ENCODE data around the gene APH1A. TPM values are rescaled to one million over a fixed set of nuclear protein-coding genes. Genes with fewer than 3 reads are reported as not detected.
"Not testable (repeated sequence)": the region's sequence is repeated elsewhere in the genome, so short reads cannot be mapped to it uniquely, and the experiment has no call there.

APH1A gene
- total RNA-seq, 2 donors from 2014 or later: 96.3 to 149 TPM

DNA sequence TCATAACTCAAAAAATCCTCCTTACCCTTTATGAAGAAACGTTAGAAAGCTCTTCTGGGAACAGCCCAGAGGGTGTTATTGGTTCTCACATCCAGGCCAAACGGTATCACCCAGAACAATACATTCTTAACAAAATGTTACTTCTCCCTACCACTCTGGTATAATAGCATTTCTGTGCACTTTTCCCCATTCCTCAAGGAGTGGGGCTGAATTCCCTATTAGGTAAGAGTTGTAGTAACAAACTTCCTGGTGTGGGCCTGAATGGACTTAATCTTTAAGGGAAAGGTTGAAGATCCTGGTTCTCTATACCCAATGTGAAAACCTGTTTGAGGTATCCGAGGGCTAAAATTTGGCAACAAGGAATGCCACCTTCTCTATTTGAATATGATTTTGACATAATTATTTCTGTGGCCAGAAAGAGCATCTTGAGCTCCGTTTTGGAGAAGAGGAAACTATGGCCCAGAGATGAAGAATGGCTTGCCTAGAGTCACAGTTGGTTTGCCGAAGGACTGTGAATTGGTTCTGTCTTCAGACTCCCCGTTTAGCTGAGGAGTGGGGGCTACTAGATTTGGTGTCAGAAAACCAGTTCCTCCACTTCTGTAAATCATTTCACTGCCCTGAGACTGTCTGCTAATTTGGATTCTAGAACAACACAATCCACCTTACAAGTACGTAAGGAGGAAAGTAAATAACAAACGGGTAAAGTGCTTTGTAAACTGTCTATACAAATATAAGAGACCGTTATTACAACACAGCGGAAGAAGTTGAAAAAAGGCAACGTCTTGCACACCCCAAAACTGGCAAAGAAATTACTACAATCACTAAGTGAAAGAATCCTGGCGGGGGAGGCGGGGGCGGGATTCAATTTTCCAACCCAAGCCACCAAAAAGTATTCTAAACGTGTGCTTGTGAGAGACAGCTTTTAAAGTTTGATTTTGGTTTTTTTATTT, 35.2 kb downstream of the APH1A start:
- Mint-ChIP-seq H3K4me3 (no peak overlapping the region), H3K27ac (no peak overlapping the region), H3K36me3 (ENCODE audit: low read depth) (peaks cover 61% of the 10 kb centered on the region), H3K4me1 (peaks cover 5% of the 10 kb centered on the region), H3K27me3 (no peaks in the 10 kb centered on the region), H3K9me3 (no peaks in the 10 kb centered on the region)
- ATAC-seq (replicated peaks): no peak

DNA sequence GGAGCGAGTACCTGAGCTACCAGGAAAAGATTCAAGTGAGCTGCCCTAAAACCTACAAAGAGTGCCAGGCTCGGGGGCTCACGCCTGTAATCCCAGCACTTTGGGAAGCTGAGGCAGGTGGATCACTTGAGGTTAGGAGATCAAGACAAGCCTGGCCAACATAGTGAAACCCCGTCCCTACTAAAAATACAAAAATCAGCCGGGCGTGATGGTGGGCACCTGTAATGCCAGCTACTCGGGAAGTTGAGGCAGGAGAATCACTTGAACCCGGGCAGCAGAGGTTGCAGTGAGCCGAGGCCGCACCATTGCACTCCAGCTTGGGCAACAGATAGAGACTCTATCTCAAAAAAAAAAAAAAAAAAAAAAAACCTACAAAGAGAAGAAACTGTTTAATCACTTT, 35.9 kb downstream of the APH1A start:
- not testable (repeated sequence) for H3K27ac Mint-ChIP-seq; H3K9me3 Mint-ChIP-seq; ATAC-seq (replicated peaks); H3K4me3 Mint-ChIP-seq; H3K4me1 Mint-ChIP-seq; H3K27me3 Mint-ChIP-seq
- peaks cover 69% of the 10 kb centered on the region for H3K36me3 Mint-ChIP-seq (ENCODE audit: low read depth)

GRCh38 chr1:150228246-150228645, 40.6 kb downstream of the APH1A start:
- not testable (repeated sequence) for H3K27ac Mint-ChIP-seq; ATAC-seq (replicated peaks)
- H3K36me3 Mint-ChIP-seq (ENCODE audit: low read depth): peaks cover 97% of the 10 kb centered on the region

DNA sequence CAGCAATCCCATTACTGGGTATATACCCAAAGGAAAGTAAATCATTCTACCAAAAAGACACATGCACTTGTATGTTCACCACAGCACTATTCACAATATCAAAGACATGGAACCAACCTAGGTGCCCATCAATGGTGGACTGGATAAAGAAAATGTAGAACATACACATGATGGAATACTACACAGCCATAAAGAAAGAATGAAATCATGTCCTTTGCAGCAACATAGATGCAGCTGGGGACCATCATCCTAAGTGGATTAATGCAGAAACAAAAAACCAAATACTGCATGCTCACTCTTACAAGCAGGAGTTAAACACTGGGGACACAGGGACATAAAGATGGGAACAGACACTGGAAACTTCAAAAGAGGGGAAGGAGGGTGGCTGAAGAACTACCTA, 41.6 kb downstream of the APH1A start:
- peaks cover 96% of the 10 kb centered on the region for H3K36me3 Mint-ChIP-seq (ENCODE audit: low read depth)
- H3K27ac Mint-ChIP-seq: no peak overlapping the region
- ATAC-seq (replicated peaks): no peak

More at GRCh38 chr1:150228246-150228645, 40.6 kb downstream of the APH1A start:
- H3K27me3 Mint-ChIP-seq, H3K4me3 Mint-ChIP-seq, H3K9me3 Mint-ChIP-seq, H3K4me1 Mint-ChIP-seq: not testable (repeated sequence)

GRCh38 chr1:150226486-150226885, 42.3 kb downstream of the APH1A start:
- ATAC-seq (replicated peaks): no peak
- peaks cover 98% of the 10 kb centered on the region for H3K36me3 Mint-ChIP-seq (ENCODE audit: low read depth)
- H3K27ac Mint-ChIP-seq: no peak overlapping the region
- H3K4me1 Mint-ChIP-seq: peaks cover 4% of the 10 kb centered on the region
- no peaks in the 10 kb centered on the region for H3K9me3 Mint-ChIP-seq
- H3K27me3 Mint-ChIP-seq: no peaks in the 10 kb centered on the region
- H3K4me3 Mint-ChIP-seq: no peak overlapping the region

More for the DNA sequence above, 41.6 kb downstream of the APH1A start:
- Mint-ChIP-seq H3K4me1 (peaks cover 4% of the 10 kb centered on the region), H3K27me3 (no peaks in the 10 kb centered on the region), H3K9me3 (no peaks in the 10 kb centered on the region), H3K4me3 (no peak overlapping the region)

- H3K9me3 Mint-ChIP-seq: no peaks in the 10 kb centered on the region
- H3K4me1 Mint-ChIP-seq: peaks cover 4% of the 10 kb centered on the region
Observed at GRCh38 chr1:150225546-150225945, 43.3 kb downstream of the APH1A start.

DNA sequence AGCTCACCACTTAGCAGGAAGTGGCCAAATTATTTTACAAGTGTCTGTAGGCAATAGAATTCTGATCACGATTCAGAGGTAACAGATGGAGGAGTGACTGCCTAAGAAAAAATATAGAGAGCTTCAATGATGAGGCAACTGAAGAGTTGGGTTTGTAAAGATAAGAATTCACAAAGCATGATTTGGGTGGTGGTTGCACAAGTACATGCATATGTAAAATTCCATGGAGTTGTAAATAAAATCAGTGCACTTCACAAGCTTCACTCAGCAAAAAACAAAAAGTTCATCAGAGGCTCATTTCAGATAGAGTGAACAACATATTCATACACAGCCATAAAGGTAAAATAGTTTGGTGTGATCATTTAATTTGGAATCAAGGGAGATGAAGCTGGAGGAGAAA, 43.8 kb downstream of the APH1A start:
- H3K9me3 Mint-ChIP-seq: no peaks in the 10 kb centered on the region
- H3K27me3 Mint-ChIP-seq: no peaks in the 10 kb centered on the region
- H3K4me3 Mint-ChIP-seq: no peak overlapping the region
- ATAC-seq (replicated peaks): no peak
- H3K4me1 Mint-ChIP-seq: peaks cover 4% of the 10 kb centered on the region
- no peak overlapping the region for H3K27ac Mint-ChIP-seq
- peaks cover 98% of the 10 kb centered on the region for H3K36me3 Mint-ChIP-seq (ENCODE audit: low read depth)

More at GRCh38 chr1:150225546-150225945, 43.3 kb downstream of the APH1A start:
- no peak overlapping the region for H3K4me3 Mint-ChIP-seq
- no peak for ATAC-seq (replicated peaks)
- no peaks in the 10 kb centered on the region for H3K27me3 Mint-ChIP-seq
- H3K27ac Mint-ChIP-seq: no peak overlapping the region
- H3K36me3 Mint-ChIP-seq (ENCODE audit: low read depth): peaks cover 98% of the 10 kb centered on the region

GRCh38 chr1:150221552-150221951, 47.3 kb downstream of the APH1A start:
- Mint-ChIP-seq H3K36me3 (ENCODE audit: low read depth) (peaks cover 89% of the 10 kb centered on the region), H3K27ac (no peak overlapping the region), H3K4me3 (no peak overlapping the region), H3K4me1 (no peaks in the 10 kb centered on the region), H3K9me3 (no peaks in the 10 kb centered on the region), H3K27me3 (no peaks in the 10 kb centered on the region)
- no peak for ATAC-seq (replicated peaks)

DNA sequence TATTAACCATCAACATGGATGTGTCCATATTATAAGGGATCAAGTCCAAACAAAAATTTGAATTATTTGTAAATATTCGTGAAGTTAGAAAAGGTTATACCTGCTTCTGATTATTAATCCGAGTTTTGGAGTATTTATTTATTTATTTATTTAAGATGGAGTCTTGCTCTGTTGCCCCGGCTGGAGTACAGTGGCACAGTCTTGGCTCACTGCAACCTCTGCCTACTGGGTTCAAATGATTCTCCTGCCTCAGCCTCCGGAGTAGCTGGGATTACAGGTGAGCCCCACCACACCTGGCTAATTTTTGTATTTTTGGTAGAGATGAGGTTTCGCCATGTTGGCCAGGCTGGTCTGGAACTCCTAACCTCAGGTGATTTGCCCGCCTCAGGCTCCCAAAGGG, 53.0 kb downstream of the APH1A start:
- H3K27ac Mint-ChIP-seq, H3K27me3 Mint-ChIP-seq: not testable (repeated sequence)

More for the DNA sequence above, 53.0 kb downstream of the APH1A start:
- H3K9me3 Mint-ChIP-seq; H3K4me3 Mint-ChIP-seq; H3K4me1 Mint-ChIP-seq; ATAC-seq (replicated peaks): not testable (repeated sequence)
- H3K36me3 Mint-ChIP-seq (ENCODE audit: low read depth): peaks cover 45% of the 10 kb centered on the region

Other genes with a start within 250 kb of the APH1A start
- gene VPS45, start 201.2 kb downstream of the APH1A start, total RNA-seq: 10 to 100 TPM; 24.7 to 26.9 TPM
- 10 to 100 TPM; 33.1 to 43.0 TPM for gene PLEKHO1, start 119.1 kb downstream of the APH1A start, total RNA-seq
- 100 to 1,000 TPM; 162 to 166 TPM for gene ANP32E, start 32.9 kb downstream of the APH1A start, total RNA-seq
- gene CA14, start 11.2 kb downstream of the APH1A start, total RNA-seq: not detected
- gene C1orf54, start 3.8 kb upstream of the APH1A start, total RNA-seq: 1 to 10 TPM; 1.4 to 3.6 TPM
- gene CIART, start 13.5 kb upstream of the APH1A start, total RNA-seq: 10 to 100 TPM in 1 of 2 donors, 1 to 10 TPM in 1; 3.7 to 12.4 TPM
- gene MRPS21, start 24.8 kb upstream of the APH1A start, total RNA-seq: 10 to 100 TPM; 66.1 to 82.9 TPM
- gene PRPF3, start 52.5 kb upstream of the APH1A start, total RNA-seq: 10 to 100 TPM; 67.0 to 77.9 TPM
- 10 to 100 TPM; 23.0 to 26.9 TPM for gene RPRD2, start 95.1 kb upstream of the APH1A start, total RNA-seq
- gene TARS2, start 218.4 kb upstream of the APH1A start, total RNA-seq: 10 to 100 TPM; 28.8 to 35.3 TPM
- 1 to 10 TPM; 1.1 to 2.0 TPM for gene ECM1, start 239.1 kb upstream of the APH1A start, total RNA-seq
- gene FALEC, start 246.7 kb upstream of the APH1A start, total RNA-seq: 1 to 10 TPM in 1 of 2 donors, not detected in 1; 1.2 TPM

Data from activated T-helper 17 cell treated with anti-CD3 and anti-CD28 coated beads, Interleukin-2, amount 50 U/mL, for 72 hours (primary cell).